Tibial artery (tissue), 4 donors: ENCODE measurements around the gene FRMD1.

Experiments
- DNase-seq, 2 donors: peaks; one replicate each; pipeline ENCODE4 v3.0.0-alpha.2; 2019
- H3K27ac ChIP-seq, 2 donors: fragments of 200-600 bp; sonication (generic) in 1 of 2; 1 replicate in 1 of 2; 2 replicates in 1 of 2; pipeline ENCODE4 v1.5.1; 2018 to 2019; ENCODE audit warnings: mild to moderate bottlenecking in 1 of 2
- H3K27me3 ChIP-seq, 2 donors: fragments of 200-600 bp; sonication (generic) in 1 of 2; one replicate each; pipeline versions ENCODE4 v1.5.1 to v1.6.0; 2016 to 2019
- H3K36me3 ChIP-seq, 3 donors: fragments of 200-600 bp; sonication (generic) in 2 of 3; one replicate each; pipeline ENCODE4 v1.5.1; 2016 to 2019; ENCODE audit warnings: mild to moderate bottlenecking in 2 of 3
- H3K4me1 ChIP-seq, 4 donors: fragments of 200-600 bp; sonication (generic) in 2 of 4; 1 replicate in 3 of 4; 2 replicates in 1 of 4; pipeline ENCODE4 v1.5.1; 2016 to 2019
- H3K4me3 ChIP-seq, 2 donors: fragments of 200-600 bp; sonication (generic) in 1 of 2; 1 replicate in 1 of 2; 2 replicates in 1 of 2; pipeline ENCODE4 v1.5.1; 2018 to 2019; ENCODE audit warnings: mild to moderate bottlenecking in 2 of 2
- H3K9me3 ChIP-seq, 3 donors: fragments of 200-600 bp; sonication (generic) in 1 of 3; one replicate each; pipeline ENCODE4 v1.5.1; 2016 to 2019
- CTCF ChIP-seq, 2 experiments: fragments of 200-600 bp in 1 of 2; fragments of 450-650 bp in 1 of 2; IDR thresholded peaks; one replicate each; pipeline ENCODE4 v1.5.1; 2017 to 2019; ENCODE audit warnings: antibody characterized with exemption in 2 of 2, mild to moderate bottlenecking in 1 of 2, moderate library complexity in 1 of 2
- intact Hi-C: fragments of 100-400 bp; cut with DNase I; formaldehyde crosslinking; loops from one replicate; pipeline ENCODE4 v1.15.0; 2023; ENCODE audit warnings: low total_unique reads

FRMD1 gene

GRCh38 chr6:168033791-168034190 is 45.2 kb downstream of the FRMD1 start:
- no peaks in the 10 kb centered on the region for H3K27me3 ChIP-seq
- TF ChIP-seq CTCF (IDR thresholded peaks at IDR 0.05), result no peak
- no peak overlapping the region for H3K27ac ChIP-seq
- no peak for DNase-seq
- peaks cover 0 to 8% (median 3%) of the 10 kb centered on the region in 4 donors for H3K4me1 ChIP-seq
- intact Hi-C loops, result no loop called here
- no peaks in the 10 kb centered on the region for H3K36me3 ChIP-seq
- peaks cover 0 to 4% (median 0%) of the 10 kb centered on the region in 3 donors for H3K9me3 ChIP-seq
- H3K4me3 ChIP-seq, result no peak overlapping the region

- no peak for TF ChIP-seq CTCF (IDR thresholded peaks at IDR 0.05)
- no peaks in the 10 kb centered on the region for H3K9me3 ChIP-seq
- no peaks in the 10 kb centered on the region for H3K27me3 ChIP-seq
- peaks cover 0 to 8% (median 3%) of the 10 kb centered on the region in 4 donors for H3K4me1 ChIP-seq
- no peak for DNase-seq
- H3K36me3 ChIP-seq, result no peaks in the 10 kb centered on the region
- intact Hi-C loops, result no loop called here
- H3K27ac ChIP-seq, result no peak overlapping the region
- H3K4me3 ChIP-seq, result no peak overlapping the region
These were observed 46.8 kb downstream of the FRMD1 start for GRCh38 chr6:168032005-168032760.

DNA sequence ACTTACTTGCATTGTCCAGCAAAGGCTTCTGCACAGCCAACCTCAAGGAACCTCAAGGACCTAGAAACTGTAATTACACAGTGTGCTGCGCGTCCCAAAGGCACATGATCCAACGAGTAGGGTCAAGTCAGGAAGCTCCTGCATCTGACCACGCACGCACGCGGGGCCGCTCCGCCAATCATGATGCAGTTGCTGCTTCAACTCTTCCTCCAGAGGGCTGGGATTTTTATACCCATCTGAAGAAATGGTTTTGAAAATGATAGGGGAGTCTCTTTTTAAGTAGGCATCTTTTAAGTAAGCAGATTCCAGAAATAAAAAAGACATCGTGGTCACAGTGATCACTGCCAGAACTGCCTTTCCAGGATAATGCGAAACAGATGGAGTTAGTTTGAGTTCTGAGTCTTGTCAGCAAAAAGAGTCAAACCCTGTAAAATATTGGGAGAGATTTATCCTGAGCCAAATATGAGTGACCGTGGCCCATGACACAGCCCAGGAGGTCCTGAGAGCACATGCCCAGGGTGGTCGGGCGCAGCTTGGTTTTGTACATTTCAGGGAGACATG is 47.5 kb downstream of the FRMD1 start:
- DNase-seq, result no peak
- Histone ChIP-seq H3K4me1 (peaks cover 0 to 8% (median 3%) of the 10 kb centered on the region in 4 donors), H3K27me3 (peaks cover 0 to 3% of the 10 kb centered on the region in 2 donors), H3K9me3 (no peaks in the 10 kb centered on the region), H3K36me3 (no peaks in the 10 kb centered on the region), H3K27ac (no peak overlapping the region), H3K4me3 (no peak overlapping the region)
- intact Hi-C loops, result no loop called here
- no peak for TF ChIP-seq CTCF (IDR thresholded peaks at IDR 0.05)

DNA sequence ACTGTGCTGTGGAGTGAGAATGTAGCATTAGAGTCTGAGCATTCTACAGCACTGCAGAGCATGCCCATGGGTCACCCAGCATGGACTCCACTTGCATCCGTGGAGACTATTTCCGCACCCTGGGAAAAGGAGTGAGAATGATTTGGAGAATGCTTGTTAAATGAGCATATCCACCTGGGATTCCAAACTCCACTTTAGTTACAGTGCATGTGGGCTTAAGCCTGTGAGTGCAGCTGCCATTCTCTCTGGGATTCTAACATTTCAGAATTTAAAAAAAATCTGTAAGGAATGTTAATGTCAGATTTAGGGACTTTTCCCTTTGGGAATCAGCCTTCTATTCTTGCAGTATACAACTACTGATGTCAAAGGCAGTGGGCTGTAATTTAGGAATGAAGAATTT is 48.1 kb downstream of the FRMD1 start:
- Histone ChIP-seq H3K9me3 (no peaks in the 10 kb centered on the region), H3K4me1 (peaks cover 0 to 4% (median 1%) of the 10 kb centered on the region in 4 donors), H3K4me3 (no peak overlapping the region), H3K27ac (no peak overlapping the region), H3K36me3 (no peaks in the 10 kb centered on the region), H3K27me3 (peaks cover 0 to 4% of the 10 kb centered on the region in 2 donors)
- intact Hi-C loops, result no loop called here
- DNase-seq, result no peak
- TF ChIP-seq CTCF (IDR thresholded peaks at IDR 0.05), result no peak

- Histone ChIP-seq H3K4me1 (no peaks in the 10 kb centered on the region), H3K27ac (no peak overlapping the region), H3K27me3 (peaks cover 0 to 8% of the 10 kb centered on the region in 2 donors), H3K4me3 (no peak overlapping the region), H3K36me3 (no peaks in the 10 kb centered on the region), H3K9me3 (no peaks in the 10 kb centered on the region)
- DNase-seq, result no peak
- intact Hi-C loops, result no loop called here
- TF ChIP-seq CTCF (IDR thresholded peaks at IDR 0.05), result no peak
These were observed 48.7 kb downstream of the FRMD1 start for GRCh38 chr6:168030218-168030746.
